Measurements from ENCODE around the gene LACRT.

The LACRT gene

DNA sequence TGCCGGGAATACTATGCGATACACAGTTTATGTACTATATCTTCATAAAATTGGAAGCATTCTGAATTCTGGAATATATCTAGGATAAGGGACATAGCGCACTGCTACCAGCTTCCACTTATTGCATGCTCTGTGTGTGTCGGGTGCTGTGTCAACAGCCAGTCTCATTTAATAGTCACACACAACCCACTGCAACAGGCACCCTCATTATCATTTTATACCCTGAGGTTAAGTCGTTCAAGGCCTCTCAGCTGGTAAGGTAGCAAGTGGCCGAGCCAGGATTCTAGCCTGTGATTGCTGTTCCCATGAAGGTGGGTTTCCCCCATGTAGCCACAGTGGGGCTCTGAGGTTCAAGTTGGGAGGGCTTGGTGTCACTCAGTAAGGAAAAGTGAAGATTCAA is 53.3 kb downstream of the LACRT start:
- H3K4me3 ChIP-seq (ENCODE audit: low read length) = no peak overlapping the region
- no peak for DNase-seq (ENCODE audit: low read depth, low spot score)
